Measurements from ENCODE around the gene ZWINT. TPM values are rescaled to one million over a fixed set of nuclear protein-coding genes. Genes with fewer than 3 reads are reported as not detected.

Gene ZWINT
- polyA plus RNA-seq, 4 donors: 5.1 to 45.5 (median 22.5) TPM

DNA sequence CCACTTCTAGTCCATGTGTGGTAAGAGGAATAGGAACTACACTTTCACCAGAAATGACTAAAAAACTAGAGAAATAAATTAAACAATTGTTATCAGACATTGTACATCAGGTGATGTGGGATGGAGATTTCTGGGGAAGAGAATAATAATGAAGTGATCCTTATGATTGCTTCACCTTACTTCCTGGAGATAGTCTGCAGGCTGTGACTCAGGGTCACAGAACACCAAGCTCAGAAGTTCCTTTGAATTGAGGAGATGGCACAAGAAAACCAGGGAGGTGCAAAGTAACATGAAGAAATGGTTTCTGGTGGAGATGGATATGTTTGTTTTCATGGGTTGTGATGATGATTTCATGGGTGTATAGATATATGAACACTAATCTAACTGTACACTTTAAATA is 44.5 kb downstream of the ZWINT start:
- no peaks in the 10 kb centered on the region for H3K4me1 ChIP-seq (ENCODE audit: control insufficient read depth in 3 of 3, insufficient read depth in 2 of 3, low read depth in 1 of 3, low read length in 2 of 3)
- DNase-seq (no peak), FAIRE-seq (no peak)
- H3K36me3 ChIP-seq (ENCODE audit: control insufficient read depth in 3 of 3, insufficient read depth in 2 of 3, low read depth in 1 of 3, low read length in 3 of 3): no peaks in the 10 kb centered on the region
- no peaks in the 10 kb centered on the region for H3K27me3 ChIP-seq (ENCODE audit: control insufficient read depth in 3 of 3, insufficient read depth in 3 of 3, low read length in 3 of 3)
- no peak overlapping the region for H3K27ac ChIP-seq (ENCODE audit: low read depth in 1 of 3, low read length in 2 of 3)
- no peak overlapping the region for H3K4me3 ChIP-seq (ENCODE audit: low read depth in 1 of 3, low read length in 3 of 3)
- H3K9me3 ChIP-seq (ENCODE audit: control insufficient read depth in 2 of 2, insufficient read depth in 1 of 2, low read depth in 1 of 2, low read length in 1 of 2): peaks cover 0 to 9% of the 10 kb centered on the region in 2 donors
